Calu3 (cell line): ENCODE measurements around the gene SULT1A1. TPM values are rescaled to one million over a fixed set of nuclear protein-coding genes. Genes with fewer than 3 reads are reported as not detected.
"Not testable (repeated sequence)": the region's sequence is repeated elsewhere in the genome, so short reads cannot be mapped to it uniquely, and the experiment has no call there.

ENCODE experiments used
- BruUV-seq: library from RNA; stranded (reverse); fragments of 400-500 nt; replicated peaks from 2 replicates; lab custom pipeline; 2021; lab: Mats Ljungman, UMichigan
- CTCF ChIA-PET: fragments of 300-600 bp; sonication (Branson Sonifier 250); formaldehyde crosslinking; loops from one replicate; lab custom pipeline; 2022; ENCODE audit warnings: antibody characterized with exemption; lab: Charles Lee
- DNase-seq: peaks from one replicate; pipeline ENCODE4 v3.0.0; 2022
- H3K27ac Mint-ChIP-seq: one replicate; pipeline ENCODE4 v1.8.0; 2022; ENCODE audit warnings: mixed read lengths; ENCODE audit not compliant: unreplicated experiment
- H3K27me3 Mint-ChIP-seq: one replicate; pipeline ENCODE4 v1.8.0; 2022; ENCODE audit warnings: mixed read lengths; ENCODE audit not compliant: unreplicated experiment
- H3K36me3 Mint-ChIP-seq: one replicate; pipeline ENCODE4 v1.8.0; 2022; ENCODE audit warnings: mild to moderate bottlenecking, moderate library complexity, mixed read lengths; ENCODE audit not compliant: insufficient read depth, unreplicated experiment
- H3K4me1 Mint-ChIP-seq: one replicate; pipeline ENCODE4 v1.8.0; 2022; ENCODE audit warnings: mild to moderate bottlenecking, low read depth, mixed read lengths; ENCODE audit not compliant: unreplicated experiment
- H3K4me3 Mint-ChIP-seq: one replicate; pipeline ENCODE4 v1.8.0; 2022; ENCODE audit warnings: mild to moderate bottlenecking, low read depth, moderate library complexity, mixed read lengths; ENCODE audit not compliant: unreplicated experiment
- H3K9me3 Mint-ChIP-seq: one replicate; pipeline ENCODE4 v1.8.0; 2022; ENCODE audit warnings: low read depth, mixed read lengths; ENCODE audit not compliant: unreplicated experiment
- intact Hi-C: fragments of 100-400 bp; cut with micrococcal nuclease; formaldehyde crosslinking; loops from one replicate; pipeline ENCODE4 v1.10.0; 2022; ENCODE audit not compliant: unreplicated experiment
- total RNA-seq: library from RNA; stranded (reverse); gene quantifications from 2 replicates; pipeline ENCODE4 v1.2.3, GENCODE V29; 2022
- TF ChIP-seq, protein P1 (sequence below): fragments of 200-600 bp; IDR thresholded peaks from one replicate; pipeline ENCODE4 v1.8.0; 2022; ENCODE audit warnings: antibody characterized with exemption; ENCODE audit not compliant: unreplicated experiment

Gene SULT1A1
- total RNA-seq, 1 experiment from 2014 or later, result 14.0 TPM

DNA sequence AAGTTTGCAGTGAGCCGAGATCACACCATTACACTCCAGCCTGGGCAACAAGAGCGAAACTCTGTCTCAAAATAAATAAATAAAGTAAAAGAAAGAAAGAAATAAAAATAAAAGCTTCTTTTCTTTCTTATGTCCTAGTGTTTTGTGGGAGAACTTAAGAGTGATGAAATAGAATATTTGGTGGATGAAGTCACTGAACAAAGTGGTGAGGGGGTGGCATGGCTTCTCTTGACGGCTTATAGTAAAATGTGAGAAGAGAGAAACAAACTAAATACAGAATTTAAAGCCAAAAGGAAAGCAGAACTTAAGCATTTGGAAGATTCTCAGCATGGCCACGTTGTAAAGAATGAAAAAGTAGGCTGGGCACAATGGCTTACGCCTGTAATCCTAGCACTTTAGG lies 40.8 kb downstream of the SULT1A1 start:
- no peak overlapping the region for H3K27ac Mint-ChIP-seq
- H3K4me1 Mint-ChIP-seq, result no peaks in the 10 kb centered on the region
- peaks cover 4% of the 10 kb centered on the region for H3K36me3 Mint-ChIP-seq
- TF ChIP-seq, protein P1, sequence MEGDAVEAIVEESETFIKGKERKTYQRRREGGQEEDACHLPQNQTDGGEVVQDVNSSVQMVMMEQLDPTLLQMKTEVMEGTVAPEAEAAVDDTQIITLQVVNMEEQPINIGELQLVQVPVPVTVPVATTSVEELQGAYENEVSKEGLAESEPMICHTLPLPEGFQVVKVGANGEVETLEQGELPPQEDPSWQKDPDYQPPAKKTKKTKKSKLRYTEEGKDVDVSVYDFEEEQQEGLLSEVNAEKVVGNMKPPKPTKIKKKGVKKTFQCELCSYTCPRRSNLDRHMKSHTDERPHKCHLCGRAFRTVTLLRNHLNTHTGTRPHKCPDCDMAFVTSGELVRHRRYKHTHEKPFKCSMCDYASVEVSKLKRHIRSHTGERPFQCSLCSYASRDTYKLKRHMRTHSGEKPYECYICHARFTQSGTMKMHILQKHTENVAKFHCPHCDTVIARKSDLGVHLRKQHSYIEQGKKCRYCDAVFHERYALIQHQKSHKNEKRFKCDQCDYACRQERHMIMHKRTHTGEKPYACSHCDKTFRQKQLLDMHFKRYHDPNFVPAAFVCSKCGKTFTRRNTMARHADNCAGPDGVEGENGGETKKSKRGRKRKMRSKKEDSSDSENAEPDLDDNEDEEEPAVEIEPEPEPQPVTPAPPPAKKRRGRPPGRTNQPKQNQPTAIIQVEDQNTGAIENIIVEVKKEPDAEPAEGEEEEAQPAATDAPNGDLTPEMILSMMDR, result no peak
- H3K4me3 Mint-ChIP-seq, result no peak overlapping the region
- CTCF ChIA-PET, result no interaction called here
- no peak for DNase-seq
- H3K27me3 Mint-ChIP-seq, result no peaks in the 10 kb centered on the region
- intact Hi-C loops, result no loop called here
- H3K9me3 Mint-ChIP-seq, result peaks cover 9% of the 10 kb centered on the region
- no TSS peak for BruUV-seq

DNA sequence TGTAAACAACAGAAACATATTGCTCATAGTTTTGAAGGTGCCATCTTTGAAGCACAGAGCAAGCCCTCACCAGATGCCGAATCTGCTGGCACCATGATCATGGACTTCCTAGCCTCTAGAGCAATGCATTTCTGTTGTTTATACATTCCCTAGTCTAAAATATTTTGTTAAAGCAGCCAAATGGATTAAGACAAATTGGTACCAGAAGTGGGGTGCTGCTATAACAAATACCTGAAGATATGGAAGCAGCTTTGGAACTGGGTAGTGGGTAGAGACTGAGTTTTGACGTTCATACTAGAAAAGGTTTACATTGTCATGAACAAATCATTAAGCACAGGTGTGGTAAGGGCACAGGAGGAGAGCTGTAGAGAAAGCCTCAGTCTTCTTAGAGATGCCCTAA lies 42.6 kb downstream of the SULT1A1 start:
- CTCF ChIA-PET, result no interaction called here
- peaks cover 9% of the 10 kb centered on the region for H3K9me3 Mint-ChIP-seq
- H3K36me3 Mint-ChIP-seq, result peaks cover 4% of the 10 kb centered on the region
- H3K4me1 Mint-ChIP-seq, result no peaks in the 10 kb centered on the region
- no peak for DNase-seq
- no peak overlapping the region for H3K27ac Mint-ChIP-seq
- TF ChIP-seq, protein P1, result no peak
- H3K4me3 Mint-ChIP-seq, result no peak overlapping the region
- no peaks in the 10 kb centered on the region for H3K27me3 Mint-ChIP-seq
- intact Hi-C loops, result no loop called here
- no TSS peak for BruUV-seq

DNA sequence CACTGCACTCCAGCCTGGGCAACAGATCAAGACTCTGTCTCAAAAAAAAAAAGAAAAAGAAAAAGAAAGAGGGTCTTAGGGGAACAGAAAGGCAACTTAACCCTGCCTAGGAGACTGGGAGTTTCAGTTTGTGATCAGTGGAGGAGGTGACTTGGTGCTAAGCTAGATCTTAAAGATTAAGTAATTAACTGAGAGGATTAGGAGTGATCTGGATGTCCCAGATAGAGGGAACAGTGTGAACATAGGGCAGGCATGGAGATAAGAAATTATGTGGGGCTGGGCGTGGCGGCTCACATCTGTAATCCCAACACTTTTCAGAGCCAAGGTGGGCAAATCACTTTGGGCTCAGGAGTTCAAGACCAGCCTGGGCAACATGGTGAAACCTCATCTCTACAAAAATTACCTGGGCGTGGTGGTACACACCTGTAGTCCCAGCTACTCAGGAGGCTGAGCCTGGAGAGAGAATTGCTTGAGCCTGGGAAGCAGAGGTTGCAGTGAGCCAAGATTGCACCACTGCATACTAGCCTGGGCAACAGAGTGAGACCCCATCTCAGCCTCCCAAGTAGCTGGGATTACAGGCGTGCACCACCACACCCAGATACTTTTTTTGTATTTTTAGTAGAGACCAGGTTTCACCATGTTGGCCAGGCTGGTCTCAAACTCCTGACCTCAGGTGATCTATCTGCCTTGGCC lies 43.5 kb downstream of the SULT1A1 start:
- H3K27ac Mint-ChIP-seq, H3K9me3 Mint-ChIP-seq, BruUV-seq, H3K4me1 Mint-ChIP-seq, intact Hi-C loops, H3K27me3 Mint-ChIP-seq, H3K4me3 Mint-ChIP-seq, CTCF ChIA-PET, DNase-seq, H3K36me3 Mint-ChIP-seq: not testable (repeated sequence)

DNA sequence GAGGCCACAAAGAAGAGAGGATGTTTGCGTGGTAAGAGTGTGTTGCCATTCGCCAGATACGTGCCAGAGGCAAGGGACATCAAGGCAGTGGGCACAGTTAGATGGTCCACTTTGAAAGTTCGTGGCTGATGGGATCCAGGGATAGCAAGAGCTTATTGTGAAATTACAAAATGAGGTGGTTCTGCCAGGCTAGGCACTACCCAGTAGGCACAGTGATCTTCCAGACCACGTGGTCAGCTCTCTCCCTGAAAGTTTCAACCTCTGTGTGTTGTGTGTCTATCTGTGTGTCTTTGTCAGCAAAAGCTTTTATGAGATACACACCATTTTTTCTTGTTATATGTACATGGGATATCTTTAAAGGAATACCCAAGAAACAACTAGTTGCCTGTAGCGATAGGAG lies 46.6 kb downstream of the SULT1A1 start:
- no peak for DNase-seq
- TF ChIP-seq, protein P1, result no peak
- BruUV-seq, result no TSS peak
- Mint-ChIP-seq H3K4me3 (no peak overlapping the region), H3K9me3 (peaks cover 9% of the 10 kb centered on the region), H3K27ac (no peak overlapping the region), H3K36me3 (peaks cover 3% of the 10 kb centered on the region), H3K27me3 (no peaks in the 10 kb centered on the region), H3K4me1 (no peaks in the 10 kb centered on the region)
- intact Hi-C loops, result no loop called here
- CTCF ChIA-PET, result no interaction called here

DNA sequence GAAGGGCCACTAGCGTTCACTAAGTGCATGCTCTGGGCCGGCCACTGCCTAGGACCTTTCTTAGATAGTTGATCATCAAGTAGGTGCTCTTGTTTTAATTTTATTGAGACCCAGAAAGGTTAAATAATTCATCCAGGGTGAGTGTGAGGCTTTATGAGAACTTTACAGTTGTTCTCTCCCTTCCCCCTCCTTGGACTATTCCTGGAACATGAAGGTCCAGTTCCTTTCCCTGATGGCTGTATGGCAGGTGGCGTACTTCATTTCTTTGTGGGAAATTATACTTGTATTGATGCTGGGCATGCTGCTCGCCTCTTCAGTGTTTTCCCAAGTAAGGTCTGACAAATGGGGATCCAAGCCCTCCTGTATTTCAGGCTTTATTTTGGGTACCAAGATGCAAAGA lies 47.6 kb downstream of the SULT1A1 start:
- TF ChIP-seq, protein P1, result no peak
- Mint-ChIP-seq H3K27me3 (no peaks in the 10 kb centered on the region), H3K27ac (no peak overlapping the region), H3K4me3 (no peak overlapping the region), H3K9me3 (peaks cover 3% of the 10 kb centered on the region), H3K4me1 (no peaks in the 10 kb centered on the region), H3K36me3 (peaks cover 12% of the 10 kb centered on the region)
- intact Hi-C loops, result no loop called here
- CTCF ChIA-PET, result no interaction called here
- BruUV-seq, result no TSS peak
- DNase-seq, result no peak
